ENCODE results near the gene ALOX5AP.
"Not testable (repeated sequence)": the region's sequence is repeated elsewhere in the genome, so short reads cannot be mapped to it uniquely, and the experiment has no call there.

The ALOX5AP gene

GRCh38 chr13:30736461-30737320 is 1.3 kb downstream of the ALOX5AP start:
- in situ Hi-C loops (cut with HindIII; ENCODE audit: low sequenced_read_pairs): no loop called here

GRCh38 chr13:30737511-30738337 is 2.4 kb downstream of the ALOX5AP start:
- in situ Hi-C loops (cut with HindIII; ENCODE audit: low sequenced_read_pairs): no loop called here

- in situ Hi-C loops (cut with HindIII; ENCODE audit: low sequenced_read_pairs): no loop called here
Observed at GRCh38 chr13:30738526-30739236, 3.3 kb downstream of the ALOX5AP start.

GRCh38 chr13:30739237-30739528 is 3.8 kb downstream of the ALOX5AP start:
- in situ Hi-C loops (cut with HindIII; ENCODE audit: low sequenced_read_pairs): no loop called here

GRCh38 chr13:30739761-30740642 is 4.7 kb downstream of the ALOX5AP start:
- in situ Hi-C loops (cut with HindIII; ENCODE audit: low sequenced_read_pairs): no loop called here

- in situ Hi-C loops (cut with HindIII; ENCODE audit: low sequenced_read_pairs): no loop called here
Observed at GRCh38 chr13:30742901-30743300, 7.6 kb downstream of the ALOX5AP start.

- in situ Hi-C loops (cut with HindIII; ENCODE audit: low sequenced_read_pairs): no loop called here
Observed at GRCh38 chr13:30743319-30744055, 8.1 kb downstream of the ALOX5AP start.

- in situ Hi-C loops (cut with HindIII; ENCODE audit: low sequenced_read_pairs): no loop called here
Observed at GRCh38 chr13:30744056-30744680, 8.8 kb downstream of the ALOX5AP start.

- in situ Hi-C loops (cut with HindIII; ENCODE audit: low sequenced_read_pairs): no loop called here
Observed at GRCh38 chr13:30744681-30745077, 9.3 kb downstream of the ALOX5AP start.

GRCh38 chr13:30745906-30746686 is 10.8 kb downstream of the ALOX5AP start:
- in situ Hi-C loops (cut with HindIII; ENCODE audit: low sequenced_read_pairs): no loop called here

GRCh38 chr13:30746791-30747190 is 11.4 kb downstream of the ALOX5AP start:
- in situ Hi-C loops (cut with HindIII; ENCODE audit: low sequenced_read_pairs): no loop called here

- in situ Hi-C loops (cut with HindIII; ENCODE audit: low sequenced_read_pairs): not testable (repeated sequence)
Observed at GRCh38 chr13:30747845-30748244, 12.5 kb downstream of the ALOX5AP start.

- in situ Hi-C loops (cut with HindIII; ENCODE audit: low sequenced_read_pairs): no loop called here
Observed at GRCh38 chr13:30748717-30749116, 13.4 kb downstream of the ALOX5AP start.

- in situ Hi-C loops (cut with HindIII; ENCODE audit: low sequenced_read_pairs): no loop called here
Observed at GRCh38 chr13:30750036-30750435, 14.7 kb downstream of the ALOX5AP start.

GRCh38 chr13:30751183-30751933 is 16.0 kb downstream of the ALOX5AP start:
- in situ Hi-C loops (cut with HindIII; ENCODE audit: low sequenced_read_pairs): no loop called here

- in situ Hi-C loops (cut with HindIII; ENCODE audit: low sequenced_read_pairs): no loop called here
Observed at GRCh38 chr13:30752201-30752797, 17.0 kb downstream of the ALOX5AP start.

GRCh38 chr13:30753030-30753616 is 17.8 kb downstream of the ALOX5AP start:
- in situ Hi-C loops (cut with HindIII; ENCODE audit: low sequenced_read_pairs): no loop called here

Measured in DLD1 (cell line).